NT2/D1 (cell line): Measurements from ENCODE around the gene NRBF2.

Experiments
- SUZ12 ChIP-seq: IDR thresholded peaks from 2 replicates; pipeline ENCODE4 v1.6.1; 2011; ENCODE audit not compliant: insufficient read length, insufficient read depth; ENCODE audit errors: extremely low read depth
- ZNF274 ChIP-seq: IDR thresholded peaks from 2 replicates; pipeline ENCODE4 v1.6.1; 2011; ENCODE audit warnings: mild to moderate bottlenecking, low read depth, low read length

- TF ChIP-seq ZNF274 (no peak), SUZ12 (no peak)
These were observed 59.7 kb downstream of the NRBF2 start for GRCh38 chr10:63192826-63193225.
